Activated CD8-positive, alpha-beta T cell treated with anti-CD3 and anti-CD28 coated beads for 36 hours (primary cell): ENCODE measurements around the gene GFPT1. TPM values are rescaled to one million over a fixed set of nuclear protein-coding genes. Genes with fewer than 3 reads are reported as not detected.

ENCODE experiments used
- ATAC-seq: fragments of 200-7000 bp; cut with Tn5 transposase; one replicate; pipeline ENCODE4 v1.10.0; 2021; ENCODE audit warnings: mild to moderate bottlenecking, moderate library complexity
- CTCF ChIA-PET: fragments of 350-600 bp; sonication (Branson Sonifier 250); formaldehyde crosslinking; loops from one replicate; lab custom pipeline; 2021; ENCODE audit warnings: antibody characterized with exemption; lab: Charles Lee
- POLR2A ChIA-PET: fragments of 350-600 bp; sonication (Branson Sonifier 250); formaldehyde crosslinking; loops from one replicate; lab custom pipeline; 2021; ENCODE audit warnings: antibody characterized with exemption; lab: Charles Lee
- DNase-seq: peaks from one replicate; pipeline ENCODE4 v3.0.0-alpha.2; 2020
- H3K27ac Mint-ChIP-seq: one replicate; pipeline ENCODE4 v1.8.0; 2021; ENCODE audit warnings: mild to moderate bottlenecking, mixed read lengths
- H3K27me3 Mint-ChIP-seq: one replicate; pipeline ENCODE4 v1.8.0; 2021; ENCODE audit warnings: mixed read lengths
- H3K36me3 Mint-ChIP-seq: one replicate; pipeline ENCODE4 v1.8.0; 2021; ENCODE audit warnings: low read depth, mixed read lengths
- H3K4me1 Mint-ChIP-seq: one replicate; pipeline ENCODE4 v1.8.0; 2021; ENCODE audit warnings: low read depth, mixed read lengths
- H3K4me3 Mint-ChIP-seq: one replicate; pipeline ENCODE4 v1.8.0; 2021; ENCODE audit warnings: mild to moderate bottlenecking, moderate library complexity, mixed read lengths
- H3K9me3 Mint-ChIP-seq: one replicate; pipeline ENCODE4 v1.8.0; 2021; ENCODE audit warnings: mixed read lengths
- CTCF ChIP-seq: fragments of 200-600 bp; IDR thresholded peaks from one replicate; pipeline ENCODE4 v1.8.0; 2022; ENCODE audit warnings: antibody characterized with exemption, mild to moderate bottlenecking
- intact Hi-C: fragments of 100-400 bp; cut with micrococcal nuclease; formaldehyde crosslinking; loops from one replicate; pipeline ENCODE4 v1.10.0; 2022
- total RNA-seq, 2 experiments: library from RNA; stranded (reverse); gene quantifications; one replicate each; pipeline ENCODE4 v1.2.3, GENCODE V29; 2021

The GFPT1 gene
- total RNA-seq, 2 experiments from 2014 or later: 37.8 to 38.0 TPM

- ATAC-seq (no peak), DNase-seq (no peak)
- Mint-ChIP-seq H3K36me3 (peaks cover 19% of the 10 kb centered on the region), H3K4me1 (peaks cover 7% of the 10 kb centered on the region), H3K27ac (no peak overlapping the region), H3K4me3 (no peak overlapping the region), H3K27me3 (no peaks in the 10 kb centered on the region), H3K9me3 (no peaks in the 10 kb centered on the region)
- intact Hi-C loops: no loop called here
- no peak for TF ChIP-seq CTCF
- POLR2A ChIA-PET: no interaction called here
- CTCF ChIA-PET: interaction anchor here (1.0 kb wide), 1 partner anchor 33 kb away, joined by 4 read pairs; no protein-coding TSS in a partner anchor
Observed at GRCh38 chr2:69411120-69411519, 24.1 kb upstream of the GFPT1 start.

GRCh38 chr2:69405306-69405705 is 18.3 kb upstream of the GFPT1 start:
- ATAC-seq (no peak), DNase-seq (no peak)
- ChIA-PET CTCF (interaction anchor here (1.0 kb wide), 1 partner anchor 27 kb away, joined by 3 read pairs; no protein-coding TSS in a partner anchor), POLR2A (no interaction called here)
- H3K27me3 Mint-ChIP-seq: no peaks in the 10 kb centered on the region
- TF ChIP-seq CTCF: no peak
- H3K4me3 Mint-ChIP-seq: no peak overlapping the region
- peaks cover 2% of the 10 kb centered on the region for H3K9me3 Mint-ChIP-seq
- H3K36me3 Mint-ChIP-seq: peaks cover 37% of the 10 kb centered on the region
- no peak overlapping the region for H3K27ac Mint-ChIP-seq
- peaks cover 7% of the 10 kb centered on the region for H3K4me1 Mint-ChIP-seq
- intact Hi-C loops: no loop called here

GRCh38 chr2:69400121-69400520 is 13.1 kb upstream of the GFPT1 start:
- no peak for DNase-seq
- Mint-ChIP-seq H3K9me3 (peaks cover 2% of the 10 kb centered on the region), H3K27ac (no peak overlapping the region), H3K4me1 (no peaks in the 10 kb centered on the region), H3K36me3 (peaks cover 26% of the 10 kb centered on the region), H3K4me3 (no peak overlapping the region), H3K27me3 (no peaks in the 10 kb centered on the region)
- ChIA-PET CTCF (interaction anchor here (0.9 to 1.1 kb wide), 2 partner anchors 18 to 24 kb away, joined by 4 read pairs; no protein-coding TSS in a partner anchor), POLR2A (interaction anchor here (0.6 kb wide), 1 partner anchor 21 kb away, joined by 3 read pairs; no protein-coding TSS in a partner anchor)
- intact Hi-C loops: no loop called here
- TF ChIP-seq CTCF: no peak
- no peak for ATAC-seq

- intact Hi-C loops: no loop called here
- no peak overlapping the region for H3K27ac Mint-ChIP-seq
- no peak for DNase-seq
- H3K4me1 Mint-ChIP-seq: peaks cover 3% of the 10 kb centered on the region
- no peaks in the 10 kb centered on the region for H3K9me3 Mint-ChIP-seq
- CTCF ChIA-PET: interaction anchor here (1.4 kb wide), 1 partner anchor 35 kb away, joined by 3 read pairs; no protein-coding TSS in a partner anchor
- H3K27me3 Mint-ChIP-seq: no peaks in the 10 kb centered on the region
- no peak for ATAC-seq
- TF ChIP-seq CTCF: no peak
- POLR2A ChIA-PET: no interaction called here
- H3K36me3 Mint-ChIP-seq: peaks cover 24% of the 10 kb centered on the region
- H3K4me3 Mint-ChIP-seq: no peak overlapping the region
Observed at GRCh38 chr2:69397234-69397633, 10.2 kb upstream of the GFPT1 start.

- Mint-ChIP-seq H3K4me3 (no peak overlapping the region), H3K9me3 (no peaks in the 10 kb centered on the region), H3K4me1 (peaks cover 3% of the 10 kb centered on the region), H3K27me3 (no peaks in the 10 kb centered on the region), H3K36me3 (peaks cover 24% of the 10 kb centered on the region), H3K27ac (no peak overlapping the region)
- DNase-seq: no peak
- POLR2A ChIA-PET: no interaction called here
- no peak for TF ChIP-seq CTCF
- intact Hi-C loops: no loop called here
- ATAC-seq: no peak
- CTCF ChIA-PET: no interaction called here
Observed at GRCh38 chr2:69395866-69396265, 8.8 kb upstream of the GFPT1 start.
